Panc1 (cell line): ENCODE data around the gene TMEFF2. TPM values are rescaled to one million over a fixed set of nuclear protein-coding genes. Genes with fewer than 3 reads are reported as not detected.

Experiments used
- ATAC-seq: fragments of 200-7000 bp; cut with Tn5 transposase; 2 replicates; pipeline ENCODE4 v1.9.1; 2020; ENCODE audit warnings: mild to moderate bottlenecking, moderate library complexity
- BruUV-seq: library from RNA; stranded (reverse); fragments of 400-500 nt; replicated peaks from 2 replicates; lab custom pipeline; 2021; lab: Mats Ljungman, UMichigan
- CTCF ChIA-PET: fragments of 300-600 bp; sonication (Branson Sonifier 250); formaldehyde crosslinking; loops from one replicate; lab custom pipeline; 2022; ENCODE audit warnings: antibody characterized with exemption; lab: Charles Lee
- POLR2A ChIA-PET: fragments of 300-600 bp; sonication (Branson Sonifier 250); formaldehyde crosslinking; loops from one replicate; lab custom pipeline; 2022; ENCODE audit warnings: antibody characterized with exemption; lab: Charles Lee
- DNase-seq: peaks from one replicate; pipeline ENCODE4 v3.0.0-alpha.2; 2010; ENCODE audit warnings: low read depth, low spot score
- H3K27ac ChIP-seq: 2 replicates; pipeline ENCODE4 v1.5.1; 2011; ENCODE audit warnings: mild to moderate bottlenecking, low read length, inconsistent platforms
- H3K27me3 ChIP-seq: fragments of 200-500 bp; sonication (Bioruptor generic); 2 replicates; pipeline ENCODE4 v1.6.0; 2014; ENCODE audit warnings: low read length, inconsistent platforms; ENCODE audit not compliant: control insufficient read depth, insufficient read depth
- H3K36me3 ChIP-seq: fragments of 200-500 bp; sonication (Bioruptor generic); 2 replicates; pipeline ENCODE4 v1.5.1; 2014; ENCODE audit warnings: inconsistent platforms, mild to moderate bottlenecking, low read length, moderate library complexity; ENCODE audit not compliant: control insufficient read depth, insufficient read depth
- H3K4me1 ChIP-seq: 2 replicates; pipeline ENCODE4 v1.5.1; 2011; ENCODE audit warnings: inconsistent platforms, mild to moderate bottlenecking, low read length, moderate library complexity; ENCODE audit not compliant: control insufficient read depth, insufficient read depth
- H3K4me3 ChIP-seq, 2 experiments: 2 replicates each; pipeline ENCODE4 v1.5.1; 2011 to 2012; ENCODE audit warnings: low read depth in 2 of 2, low read length in 2 of 2, mild to moderate bottlenecking in 2 of 2, inconsistent platforms in 1 of 2, moderate library complexity in 1 of 2
- H3K9me3 ChIP-seq: fragments of 200-500 bp; sonication (Bioruptor generic); 2 replicates; pipeline ENCODE4 v1.5.1; 2014; ENCODE audit warnings: low read depth, mild to moderate bottlenecking, inconsistent platforms, low read length, moderate library complexity; ENCODE audit not compliant: control insufficient read depth, insufficient read depth
- POLR2AphosphoS5 ChIP-seq: IDR thresholded peaks from 2 replicates; pipeline ENCODE4 v1.6.1; 2012; ENCODE audit warnings: mild to moderate bottlenecking, low read depth, low read length, moderate library complexity
- REST ChIP-seq, 2 experiments: IDR thresholded peaks; 2 replicates each; pipeline ENCODE4 v1.6.1; 2011 to 2012; ENCODE audit warnings: low read depth in 2 of 2, control low read depth in 1 of 2, low read length in 1 of 2, mild to moderate bottlenecking in 1 of 2, moderate library complexity in 1 of 2; ENCODE audit not compliant: insufficient read depth in 1 of 2
- SIN3A ChIP-seq: IDR thresholded peaks from 2 replicates; pipeline ENCODE4 v1.6.1; 2012; ENCODE audit warnings: low read depth, mild to moderate bottlenecking, low read length, moderate library complexity, borderline replicate concordance; ENCODE audit not compliant: insufficient read depth
- TCF7L2 ChIP-seq: IDR thresholded peaks from 2 replicates; pipeline ENCODE4 v1.6.1; 2011; ENCODE audit warnings: mild to moderate bottlenecking, low read depth, low read length, inconsistent platforms
- in situ Hi-C: cut with HindIII; loops from 2 replicates; pipeline ENCODE4 v1.10.0; 2016; ENCODE audit warnings: low sequenced_read_pairs, low pct_unique_long_range_greater_than_20kb
- intact Hi-C: fragments of 100-400 bp; cut with micrococcal nuclease; formaldehyde crosslinking; loops from one replicate; pipeline ENCODE4 v1.10.0; 2022; ENCODE audit not compliant: unreplicated experiment
- total RNA-seq: library from RNA; stranded (reverse); gene quantifications from one replicate; pipeline ENCODE4 v1.2.1, GENCODE V29; 2021; ENCODE audit not compliant: unreplicated experiment
- TF ChIP-seq, protein P1 (sequence below): fragments of 450-650 bp; IDR thresholded peaks from 2 replicates; pipeline ENCODE4 v1.5.1; 2017; ENCODE audit warnings: mild to moderate bottlenecking

The TMEFF2 gene
- total RNA-seq, 1 experiment from 2014 or later: 1.5 TPM

- no TSS peak for BruUV-seq
- Histone ChIP-seq H3K4me3 (no peak overlapping the region), H3K4me1 (no peaks in the 10 kb centered on the region), H3K9me3 (no peaks in the 10 kb centered on the region), H3K27me3 (no peaks in the 10 kb centered on the region), H3K36me3 (no peaks in the 10 kb centered on the region), H3K27ac (no peak overlapping the region)
- TF ChIP-seq TCF7L2: no peak
- TF ChIP-seq SIN3A: no peak
- no peak for TF ChIP-seq POLR2AphosphoS5
- TF ChIP-seq, protein P1, sequence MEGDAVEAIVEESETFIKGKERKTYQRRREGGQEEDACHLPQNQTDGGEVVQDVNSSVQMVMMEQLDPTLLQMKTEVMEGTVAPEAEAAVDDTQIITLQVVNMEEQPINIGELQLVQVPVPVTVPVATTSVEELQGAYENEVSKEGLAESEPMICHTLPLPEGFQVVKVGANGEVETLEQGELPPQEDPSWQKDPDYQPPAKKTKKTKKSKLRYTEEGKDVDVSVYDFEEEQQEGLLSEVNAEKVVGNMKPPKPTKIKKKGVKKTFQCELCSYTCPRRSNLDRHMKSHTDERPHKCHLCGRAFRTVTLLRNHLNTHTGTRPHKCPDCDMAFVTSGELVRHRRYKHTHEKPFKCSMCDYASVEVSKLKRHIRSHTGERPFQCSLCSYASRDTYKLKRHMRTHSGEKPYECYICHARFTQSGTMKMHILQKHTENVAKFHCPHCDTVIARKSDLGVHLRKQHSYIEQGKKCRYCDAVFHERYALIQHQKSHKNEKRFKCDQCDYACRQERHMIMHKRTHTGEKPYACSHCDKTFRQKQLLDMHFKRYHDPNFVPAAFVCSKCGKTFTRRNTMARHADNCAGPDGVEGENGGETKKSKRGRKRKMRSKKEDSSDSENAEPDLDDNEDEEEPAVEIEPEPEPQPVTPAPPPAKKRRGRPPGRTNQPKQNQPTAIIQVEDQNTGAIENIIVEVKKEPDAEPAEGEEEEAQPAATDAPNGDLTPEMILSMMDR: no peak
- TF ChIP-seq REST (IDR thresholded peaks at IDR 0.05; ENCODE audit: insufficient read depth in 1 of 2, low read depth in 2 of 2, low read length in 1 of 2): no peak
- DNase-seq (no peak), ATAC-seq (no peak)
- ChIA-PET POLR2A (no interaction called here), CTCF (no interaction called here)
- intact Hi-C loops (no loop called here), in situ Hi-C loops (no loop called here)
These were observed 134.6 kb downstream of the TMEFF2 start for GRCh38 chr2:192060161-192060560.

DNA sequence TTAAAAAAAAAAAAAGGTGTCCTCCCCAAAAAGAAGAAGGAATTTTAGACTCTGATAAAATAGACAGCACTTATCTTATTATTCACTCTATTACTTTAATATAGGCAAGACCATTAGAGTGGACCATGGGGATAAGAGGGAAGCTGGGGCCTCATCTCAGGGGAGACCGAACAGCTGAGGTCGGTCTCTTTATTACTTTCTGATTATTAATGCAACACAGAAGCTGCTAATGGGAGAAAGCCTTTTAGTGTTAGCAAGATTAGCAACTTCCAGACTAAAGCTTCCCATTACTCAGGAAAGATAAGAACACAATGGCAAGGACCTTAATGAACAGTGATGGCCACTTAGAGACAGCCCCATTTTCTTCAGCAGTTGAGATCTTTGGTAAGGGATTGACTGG is 135.5 kb downstream of the TMEFF2 start:
- H3K27me3 ChIP-seq: no peaks in the 10 kb centered on the region
- no peak overlapping the region for H3K27ac ChIP-seq
- no peaks in the 10 kb centered on the region for H3K4me1 ChIP-seq
- ChIA-PET CTCF (no interaction called here), POLR2A (no interaction called here)
- TF ChIP-seq, protein P1: no peak
- no peak for TF ChIP-seq TCF7L2
- TF ChIP-seq POLR2AphosphoS5: no peak
- TF ChIP-seq REST (IDR thresholded peaks at IDR 0.05; ENCODE audit: insufficient read depth in 1 of 2, low read depth in 2 of 2, low read length in 1 of 2): no peak
- no peak for TF ChIP-seq SIN3A
- no peak for DNase-seq
- in situ Hi-C loops (no loop called here), intact Hi-C loops (no loop called here)
- no peak overlapping the region for H3K4me3 ChIP-seq
- H3K9me3 ChIP-seq: no peaks in the 10 kb centered on the region
- no TSS peak for BruUV-seq
- H3K36me3 ChIP-seq: no peaks in the 10 kb centered on the region
- no peak for ATAC-seq
